A549 (cell line): ENCODE data around the gene OTULINL. TPM values are rescaled to one million over a fixed set of nuclear protein-coding genes. Genes with fewer than 3 reads are reported as not detected.

ENCODE experiments used
- ATAC-seq, 2 experiments: fragments of 200-7000 bp in 1 of 2; fragments of >200 bp in 1 of 2; cut with Nextera tagmentation in 1 of 2; cut with Tn5 transposase in 1 of 2; 3 replicates each; pipeline versions ENCODE4 v1.8.0 to v1.9.1; 2018 to 2020; ENCODE audit warnings: mild to moderate bottlenecking in 1 of 2, moderate library complexity in 1 of 2
- CTCF ChIA-PET: fragments of 300-600 bp; sonication (Branson Sonifier 250); formaldehyde crosslinking; extraction: SDS; loops from one replicate; lab custom pipeline; 2021; ENCODE audit warnings: antibody characterized with exemption, inconsistent platforms; lab: Yijun Ruan, JAX
- POLR2A ChIA-PET: fragments of 350-600 bp; formaldehyde crosslinking; extraction: SDS; loops from one replicate; lab custom pipeline; 2021; ENCODE audit warnings: antibody characterized with exemption, inconsistent platforms; lab: Yijun Ruan, JAX
- DNase-seq, 2 experiments: peaks; one replicate each; pipeline versions ENCODE4 v3.0.0 to v3.0.0-alpha.2; 2011 to 2016; ENCODE audit warnings: low read depth in 1 of 2, low spot score in 1 of 2
- FAIRE-seq: peaks from 2 replicates; lab custom pipeline; 2011; peaks lifted over from hg19 to GRCh38; lab: Jason Lieb, UNC
- H3K27ac ChIP-seq, 2 experiments: fragments of >200 bp; sonication (Bioruptor Twin); formaldehyde crosslinking; 3 replicates each; pipeline ENCODE4 v1.5.1; 2016 to 2017
- H3K4me1 ChIP-seq: fragments of >200 bp; sonication (Bioruptor Twin); formaldehyde crosslinking; 3 replicates; pipeline ENCODE4 v1.6.1; 2016
- H3K4me2 ChIP-seq: fragments of >200 bp; sonication (Bioruptor Twin); formaldehyde crosslinking; 3 replicates; pipeline ENCODE4 v1.6.1; 2016
- H3K4me3 ChIP-seq: fragments of >200 bp; sonication (Bioruptor Twin); formaldehyde crosslinking; 3 replicates; pipeline ENCODE4 v1.5.1; 2016
- H3K9me3 ChIP-seq: fragments of >200 bp; sonication (Bioruptor Twin); formaldehyde crosslinking; 3 replicates; pipeline ENCODE4 v1.6.1; 2016
- BCL3 ChIP-seq: fragments of >200 bp; sonication (Bioruptor Twin); formaldehyde crosslinking; IDR thresholded peaks from 3 replicates; pipeline ENCODE4 v1.6.1; 2016
- CHD2 ChIP-seq: fragments of 150-350 bp; IDR thresholded peaks from 2 replicates; pipeline ENCODE4 v1.6.1; 2014; ENCODE audit warnings: low read length; ENCODE audit not compliant: partially characterized antibody
- CTCF ChIP-seq: fragments of >200 bp; sonication (Bioruptor Twin); formaldehyde crosslinking; IDR thresholded peaks from 3 replicates; pipeline ENCODE4 v1.5.1; 2016
- E2F6 ChIP-seq: IDR thresholded peaks from 2 replicates; pipeline ENCODE4 v1.6.1; 2012; ENCODE audit warnings: low read depth, borderline replicate concordance
- EHF ChIP-seq: fragments of 250-450 bp; sonication (Bioruptor Pico); IDR thresholded peaks from 2 replicates; pipeline ENCODE4 v1.5.0; 2020; ENCODE audit warnings: mild to moderate bottlenecking
- ELK1 ChIP-seq: fragments of 150-350 bp; IDR thresholded peaks from 2 replicates; pipeline ENCODE4 v1.6.1; 2014; ENCODE audit warnings: low read depth, mild to moderate bottlenecking, low read length
- ESRRA ChIP-seq: fragments of 150-350 bp; IDR thresholded peaks from 2 replicates; pipeline ENCODE4 v1.6.1; 2014; ENCODE audit warnings: mild to moderate bottlenecking, low read length, borderline replicate concordance
- FOSL2 ChIP-seq, 2 experiments: fragments of 450-650 bp in 1 of 2; fragments of >200 bp in 1 of 2; sonication (Bioruptor Twin) in 1 of 2; formaldehyde crosslinking; IDR thresholded peaks; 2 replicates each; pipeline versions ENCODE4 v1.5.0 to v1.6.1; 2016 to 2020; ENCODE audit warnings: mild to moderate bottlenecking in 1 of 2, moderate library complexity in 1 of 2
- HES2 ChIP-seq: fragments of >200 bp; sonication (Bioruptor Twin); formaldehyde crosslinking; IDR thresholded peaks from 2 replicates; pipeline ENCODE4 v1.6.1; 2016
- JUN ChIP-seq, 2 experiments: fragments of >200 bp; sonication (Bioruptor Twin); formaldehyde crosslinking; IDR thresholded peaks; 2 replicates in 1 of 2; 3 replicates in 1 of 2; pipeline ENCODE4 v1.6.1; 2016 to 2017
- KDM1A ChIP-seq: fragments of 200-600 bp; sonication (generic); IDR thresholded peaks from 2 replicates; pipeline ENCODE4 v1.6.1; 2016; ENCODE audit warnings: low read depth, mild to moderate bottlenecking
- MAFK ChIP-seq: fragments of 450-650 bp; IDR thresholded peaks from 2 replicates; pipeline ENCODE4 v1.6.1; 2014; ENCODE audit not compliant: partially characterized antibody
- MAX ChIP-seq: IDR thresholded peaks from 2 replicates; pipeline ENCODE4 v1.6.1; 2012
- MYC ChIP-seq: IDR thresholded peaks from 2 replicates; pipeline ENCODE4 v1.6.1; 2012; ENCODE audit warnings: mild to moderate bottlenecking, inconsistent platforms, low read length, improper control_type of control experiment, borderline replicate concordance
- RAD21 ChIP-seq, 2 experiments: fragments of >200 bp in 1 of 2; sonication (Bioruptor Twin) in 1 of 2; formaldehyde crosslinking in 1 of 2; IDR thresholded peaks in 1 of 2; conservative IDR thresholded peaks in 1 of 2; 2 replicates in 1 of 2; 3 replicates in 1 of 2; pipeline ENCODE4 v1.6.1; 2012 to 2018; ENCODE audit warnings: inconsistent platforms in 1 of 2
- RARB ChIP-seq: fragments of 250-450 bp; sonication (Bioruptor Pico); IDR thresholded peaks from 2 replicates; pipeline ENCODE4 v1.8.0; 2021; ENCODE audit warnings: mild to moderate bottlenecking, moderate library complexity
- RCOR1 ChIP-seq: fragments of 150-350 bp; IDR thresholded peaks from 2 replicates; pipeline ENCODE4 v1.6.1; 2014; ENCODE audit warnings: antibody characterized with exemption, low read length, low read depth
- SREBF2 ChIP-seq: fragments of 450-650 bp; IDR thresholded peaks from 2 replicates; pipeline ENCODE4 v1.6.1; 2014; ENCODE audit warnings: mild to moderate bottlenecking, moderate library complexity
- TFCP2L1 ChIP-seq: fragments of 250-450 bp; sonication (Bioruptor Pico); IDR thresholded peaks from 2 replicates; pipeline ENCODE4 v1.5.0; 2021; ENCODE audit warnings: mild to moderate bottlenecking
- USF2 ChIP-seq: fragments of 450-650 bp; IDR thresholded peaks from 2 replicates; pipeline ENCODE4 v1.6.1; 2014; ENCODE audit warnings: antibody characterized with exemption
- whole genome bisulfite sequencing: methylation state at CpG from one replicate; pipeline ENCODE4 v1.1.6; 2017; ENCODE audit errors: missing lambda C conversion rate; 5-methylcytosine and 5-hydroxymethylcytosine counted together
- polyA plus RNA-seq, 4 experiments: library from polyadenylated mRNA; depleted of rRNA in 3 of 4; stranded (reverse); fragments of >200 nt; fragmentation: RNase III in 1 of 4; extraction: RNeasy Plus Mini Kit Qiagen cat#74134 plus additional on column Dnase treatment in 1 of 4; gene quantifications; 2 replicates in 3 of 4; 3 replicates in 1 of 4; pipeline ENCODE4 v1.2.3, GENCODE V29; 2011 to 2017

Gene OTULINL
- polyA plus RNA-seq, 2 of the 4 experiments (the other 2 are of a cell fraction), result 2.9 to 3.7 TPM

- POLR2A ChIA-PET, result interaction anchor here (0.7 to 1.0 kb wide), 2 partner anchors 8 to 12 kb away, joined by 3 to 8 read pairs; no protein-coding TSS in a partner anchor
- 4% methylated on average over 23 of the region's 86 CpGs for WGBS
- H3K4me2 ChIP-seq, result peak overlapping the region; percentile 99
- 0 out of 3 replicates have a peak, but pooled peaks cover 3% of the 10 kb centered on the region for H3K4me1 ChIP-seq
- no peak for FAIRE-seq
- H3K4me3 ChIP-seq, result peak overlapping the region; percentile 96
- peak; percentile 45 to 73 for DNase-seq
- H3K27ac ChIP-seq, result peak overlapping the region; percentile 68 to 79
- CTCF ChIA-PET, result interaction anchor here (0.6 to 3.0 kb wide), 10 partner anchors 10 to 612 kb away, joined by 3 to 9 read pairs (median 3); no protein-coding TSS in a partner anchor
- ATAC-seq, result peak; percentile 89 to 93
- TF ChIP-seq FOSL2 (IDR thresholded peaks at IDR 0.05) (no peak), FOSL2 (CRISPR knock-in tag; IDR thresholded peaks at IDR 0.05) (no peak), EHF (CRISPR knock-in tag) (no peak), E2F6 (peak; percentile 79), MYC (no peak), MAX (peak; percentile 73), JUN (IDR thresholded peaks at IDR 0.05) (peak in 1 of 2 experiments; percentile 49; a peak in 1 of 5 replicates)
- no peaks in the 10 kb centered on the region for H3K9me3 ChIP-seq
Measured at GRCh38 chr5:14581891-14582796, 552 bp downstream of the OTULINL start.

GRCh38 chr5:14582797-14583137, 1.2 kb downstream of the OTULINL start:
- Histone ChIP-seq H3K4me1 (0 out of 3 replicates have a peak, but pooled peaks cover 3% of the 10 kb centered on the region), H3K4me2 (peak overlapping the region; percentile 99), H3K4me3 (peak overlapping the region; percentile 96), H3K27ac (peak overlapping the region; percentile 68 to 79; a peak in 3 of 6 replicates), H3K9me3 (no peaks in the 10 kb centered on the region)
- 38% methylated on average over 9 of the region's 9 CpGs for WGBS
- FAIRE-seq (no peak), DNase-seq (no peak), ATAC-seq (0 out of 6 replicates have a peak, but pooled peaks of 1 of the 2 experiments have one; percentile 2)
- ChIA-PET POLR2A (interaction anchor here (0.7 to 1.0 kb wide), 3 partner anchors 8 to 555 kb away, joined by 3 to 8 read pairs (median 5); no protein-coding TSS in a partner anchor), CTCF (interaction anchor here (0.8 to 3.0 kb wide), 8 partner anchors 9 to 613 kb away, joined by 3 to 9 read pairs (median 4); no protein-coding TSS in a partner anchor)
- no peak for TF ChIP-seq RCOR1
- no peak for TF ChIP-seq HES2
- no peak for TF ChIP-seq MAFK
- no peak for TF ChIP-seq RARB (CRISPR knock-in tag)
- TF ChIP-seq TFCP2L1, result no peak
- no peak for TF ChIP-seq RAD21 (conservative IDR thresholded peaks at IDR 0.05 in 1 of 2, IDR thresholded peaks at IDR 0.05 in 1 of 2)
- no peak for TF ChIP-seq CHD2
- TF ChIP-seq KDM1A, result no peak
- TF ChIP-seq ESRRA, result no peak
- TF ChIP-seq SREBF2, result no peak
- TF ChIP-seq USF2, result no peak
- no peak for TF ChIP-seq ELK1
- TF ChIP-seq CTCF, result no peak
- no peak for TF ChIP-seq BCL3
